HepG2 (cell line): ENCODE measurements around the gene ALPK3. TPM values are rescaled to one million over a fixed set of nuclear protein-coding genes. Genes with fewer than 3 reads are reported as not detected.

ENCODE experiments used
- ATAC-seq: fragments of 200-7000 bp; cut with Tn5 transposase; 3 replicates; pipeline ENCODE4 v1.9.1; 2020; ENCODE audit warnings: mild to moderate bottlenecking, moderate library complexity
- BruUV-seq: library from RNA; stranded (reverse); fragments of 400-500 nt; replicated peaks from 2 replicates; lab custom pipeline; 2021; lab: Mats Ljungman, UMichigan
- CTCF ChIA-PET: fragments of 300-600 bp; formaldehyde crosslinking; extraction: SDS; loops from one replicate; lab custom pipeline; 2021; ENCODE audit warnings: low total read pairs, inconsistent platforms, low intra/inter-chr PET ratio; lab: Yijun Ruan, JAX
- POLR2A ChIA-PET: fragments of 350-600 bp; sonication (Branson Sonifier 250); formaldehyde crosslinking; loops from one replicate; lab custom pipeline; 2020; ENCODE audit warnings: antibody characterized with exemption, inconsistent platforms; lab: Yijun Ruan, JAX
- DNase-seq: peaks from one replicate; pipeline ENCODE4 v3.0.0-alpha.2; 2015; ENCODE audit warnings: low spot score
- FAIRE-seq: peaks from 3 replicates; lab custom pipeline; 2011; peaks lifted over from hg19 to GRCh38; lab: Jason Lieb, UNC
- H2AFZ ChIP-seq: one replicate; pipeline ENCODE4 v1.6.1; 2011; ENCODE audit warnings: low read length, inconsistent platforms
- H3K27ac ChIP-seq: fragments of 300-600 bp; 3 replicates; pipeline ENCODE4 v1.8.0; 2011; ENCODE audit warnings: mixed run types, mild to moderate bottlenecking, mixed read lengths, low read length, inconsistent platforms; ENCODE audit not compliant: insufficient read depth; ENCODE audit errors: extremely low read length
- H3K27me3 ChIP-seq, 2 experiments: fragments of 200-600 bp in 1 of 2; 2 replicates in 1 of 2; 3 replicates in 1 of 2; pipeline versions ENCODE4 v1.6.0 to v1.8.0; 2011; ENCODE audit warnings: low read length in 2 of 2, mild to moderate bottlenecking in 2 of 2, moderate library complexity in 2 of 2, inconsistent platforms in 1 of 2; ENCODE audit not compliant: insufficient read depth in 2 of 2, control insufficient read depth in 1 of 2
- H3K36me3 ChIP-seq, 2 experiments: fragments of 200-600 bp in 1 of 2; replicated peaks in 1 of 2; 2 replicates in 1 of 2; 3 replicates in 1 of 2; pipeline versions ENCODE4 v1.5.1 to v1.8.0; 2011; ENCODE audit warnings: low read length in 2 of 2, inconsistent platforms in 1 of 2; ENCODE audit not compliant: insufficient read depth in 2 of 2, control insufficient read depth in 1 of 2
- H3K4me1 ChIP-seq: 2 replicates; pipeline ENCODE4 v1.5.1; 2012; ENCODE audit warnings: low read length, inconsistent platforms; ENCODE audit not compliant: insufficient read depth
- H3K4me2 ChIP-seq: 2 replicates; pipeline ENCODE4 v1.6.0; 2011; ENCODE audit warnings: low read depth, low read length, inconsistent platforms
- H3K4me3 ChIP-seq, 3 experiments: fragments of 200-600 bp in 1 of 3; sonication (generic), shearing (Covaris generic) in 1 of 3; replicated peaks in 1 of 3; 2 replicates each; pipeline ENCODE4 v1.5.1; 2011 to 2016; ENCODE audit warnings: low read length in 3 of 3, inconsistent platforms in 2 of 3, low read depth in 2 of 3, mild to moderate bottlenecking in 2 of 3, control low read depth in 1 of 3, mixed read lengths in 1 of 3; ENCODE audit not compliant: insufficient read depth in 1 of 3
- H3K79me2 ChIP-seq: one replicate; pipeline ENCODE4 v1.6.1; 2011; ENCODE audit warnings: low read length, inconsistent platforms; ENCODE audit not compliant: insufficient read depth
- H3K9ac ChIP-seq: 2 replicates; pipeline ENCODE4 v1.6.0; 2011; ENCODE audit warnings: mild to moderate bottlenecking, low read depth, low read length, inconsistent platforms; ENCODE audit not compliant: insufficient read depth
- H3K9me3 ChIP-seq: 2 replicates; pipeline ENCODE4 v1.5.1; 2012; ENCODE audit warnings: mild to moderate bottlenecking, low read length
- H4K20me1 ChIP-seq: 2 replicates; pipeline ENCODE4 v1.6.0; 2011; ENCODE audit warnings: inconsistent platforms, mild to moderate bottlenecking, low read length, moderate library complexity; ENCODE audit not compliant: insufficient read depth
- ARID2 ChIP-seq: sonication (generic); formaldehyde crosslinking; IDR thresholded peaks from 2 replicates; pipeline ENCODE4 v1.8.1; 2022; ENCODE audit warnings: mild to moderate bottlenecking, missing genetic modification reagents, borderline replicate concordance
- HMGA1 ChIP-seq: sonication (generic); formaldehyde crosslinking; conservative IDR thresholded peaks from 2 replicates; pipeline ENCODE4 v1.4.0; 2020; ENCODE audit warnings: missing genetic modification reagents
- HNRNPH1 ChIP-seq: fragments of 200-400 bp; formaldehyde crosslinking; optimal IDR thresholded peaks from 2 replicates; pipeline ENCODE3; 2017; ENCODE audit warnings: mild to moderate bottlenecking, low read depth, low read length
- IRX3 ChIP-seq: sonication (generic); formaldehyde crosslinking; IDR thresholded peaks from 2 replicates; pipeline ENCODE4 v1.8.1; 2023; ENCODE audit warnings: mild to moderate bottlenecking, low read depth, missing genetic modification reagents, borderline replicate concordance
- ISL2 ChIP-seq: sonication (generic); formaldehyde crosslinking; IDR thresholded peaks from 2 replicates; pipeline ENCODE4 v1.5.0; 2020; ENCODE audit warnings: missing genetic modification reagents
- MTF1 ChIP-seq: sonication (generic); formaldehyde crosslinking; IDR thresholded peaks from 2 replicates; pipeline ENCODE4 v1.5.0; 2020; ENCODE audit warnings: missing genetic modification reagents
- SIX1 ChIP-seq: sonication (generic); formaldehyde crosslinking; IDR thresholded peaks from 2 replicates; pipeline ENCODE4 v1.4.0; 2020; ENCODE audit warnings: missing genetic modification reagents, borderline replicate concordance
- ZBTB21 ChIP-seq: sonication (generic); formaldehyde crosslinking; IDR thresholded peaks from 2 replicates; pipeline ENCODE4 v1.4.0; 2020; ENCODE audit warnings: missing genetic modification reagents
- ZIK1 ChIP-seq: sonication (generic); formaldehyde crosslinking; IDR thresholded peaks from 2 replicates; pipeline ENCODE4 v1.5.0; 2020; ENCODE audit warnings: mild to moderate bottlenecking, low read depth, missing genetic modification reagents, borderline replicate concordance
- ZNF253 ChIP-seq: sonication (generic); formaldehyde crosslinking; IDR thresholded peaks from 2 replicates; pipeline ENCODE4 v1.8.0; 2022; ENCODE audit warnings: mild to moderate bottlenecking, missing genetic modification reagents, borderline replicate concordance
- ZNF577 ChIP-seq: sonication (generic); formaldehyde crosslinking; IDR thresholded peaks from 2 replicates; pipeline ENCODE4 v1.4.0; 2020; ENCODE audit warnings: mild to moderate bottlenecking, low read depth, missing genetic modification reagents, borderline replicate concordance
- ZSCAN9 ChIP-seq: IDR thresholded peaks from 2 replicates; pipeline ENCODE4 v1.6.1; 2016; ENCODE audit warnings: borderline replicate concordance
- WGBS: methylation state at CpG from one replicate; pipeline ENCODE4 v1.1.6; 2017; ENCODE audit warnings: low lambda C conversion rate; 5-methylcytosine and 5-hydroxymethylcytosine counted together
- in situ Hi-C: cut with HindIII; loops from 2 replicates; pipeline ENCODE4 v1.10.0; 2017; ENCODE audit warnings: low pct_unique_long_range_greater_than_20kb; ENCODE audit not compliant: extremely low pct_ligation_motif_present
- intact Hi-C: fragments of 100-400 bp; cut with micrococcal nuclease; formaldehyde crosslinking; loops from one replicate; pipeline ENCODE4 v1.10.0; 2022; ENCODE audit not compliant: unreplicated experiment
- polyA plus RNA-seq, 8 experiments: library from polyadenylated mRNA; depleted of rRNA in 3 of 8; stranded (reverse) in 7 of 8; unstranded in 1 of 8; fragments of >200 nt; fragmentation: Illumina TruSeq in 4 of 8; extraction: Trizol in 4 of 8; gene quantifications; 2 replicates each; pipeline versions ENCODE4 v1.2.1 to v1.2.3, GENCODE V29; 2011 to 2016; ENCODE audit warnings: low read depth in 4 of 8, missing spikeins in 1 of 8, mixed read lengths in 1 of 8; ENCODE audit not compliant: insufficient read depth in 1 of 8
- total RNA-seq, 5 experiments: library from RNA; depleted of rRNA; stranded (reverse); fragments of >200 nt; fragmentation: Illumina TruSeq; extraction: Trizol; gene quantifications; 2 replicates each; pipeline ENCODE4 v1.2.3, GENCODE V29; 2016; ENCODE audit warnings: low read depth in 1 of 5
- TF ChIP-seq, protein P1 (sequence below): sonication (generic); formaldehyde crosslinking; IDR thresholded peaks from 2 replicates; pipeline ENCODE4 v1.4.0; 2020; ENCODE audit warnings: mild to moderate bottlenecking, missing genetic modification reagents

Gene ALPK3
- total and polyA plus RNA-seq, 2 of the 13 experiments (the other 11 are each of a cell fraction or from before 2014, with no cell fraction given) = 0.04 to 0.42 TPM

DNA sequence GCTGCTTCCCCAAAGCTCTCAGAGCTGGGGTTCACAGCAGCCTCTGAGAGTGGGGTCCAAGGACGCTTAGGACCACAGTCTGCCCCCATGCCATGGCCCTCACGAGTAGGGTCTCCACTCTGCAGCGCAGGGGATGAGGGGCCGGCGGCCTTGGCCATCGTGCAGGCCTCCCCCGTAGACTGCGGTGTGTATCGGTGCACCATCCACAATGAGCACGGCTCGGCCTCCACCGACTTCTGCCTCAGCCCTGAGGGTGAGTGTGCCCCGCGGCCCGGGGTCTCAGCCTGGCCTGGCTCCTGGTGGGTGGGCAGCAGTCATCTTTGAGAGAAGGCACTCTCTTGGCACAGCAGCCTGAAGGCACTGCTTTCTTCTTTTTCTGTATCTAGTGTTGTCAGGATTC is 42.5 kb downstream of the ALPK3 start:
- Histone ChIP-seq H3K9ac (no peak overlapping the region), H3K4me3 (no peak overlapping the region), H3K36me3 (no peaks in the 10 kb centered on the region), H3K9me3 (no peaks in the 10 kb centered on the region), H3K27me3 (peaks cover 10 to 49% of the 10 kb centered on the region in 2 experiments; a peak in 4 of 5 replicates), H3K27ac (no peak overlapping the region), H4K20me1 (no peaks in the 10 kb centered on the region), H2AFZ (no peak overlapping the region), H3K79me2 (no peaks in the 10 kb centered on the region), H3K4me2 (no peak overlapping the region), H3K4me1 (peaks cover 46% of the 10 kb centered on the region)
- POLR2A ChIA-PET = no interaction called here
- BruUV-seq = no TSS peak
- in situ Hi-C loops (no loop called here), intact Hi-C loops (no loop called here)
- TF ChIP-seq HMGA1 (CRISPR knock-in tag) (no peak), ARID2 (CRISPR knock-in tag) (no peak), MTF1 (CRISPR knock-in tag) (no peak), HNRNPH1 (no peak), ZBTB21 (CRISPR knock-in tag) (no peak), IRX3 (CRISPR knock-in tag) (no peak), ZIK1 (CRISPR knock-in tag) (no peak), ZNF253 (CRISPR knock-in tag) (no peak), SIX1 (CRISPR knock-in tag) (no peak), ISL2 (CRISPR knock-in tag) (no peak), ZNF577 (CRISPR knock-in tag) (no peak), ZSCAN9 (CRISPR knock-in tag) (no peak)
- TF ChIP-seq, protein P1, sequence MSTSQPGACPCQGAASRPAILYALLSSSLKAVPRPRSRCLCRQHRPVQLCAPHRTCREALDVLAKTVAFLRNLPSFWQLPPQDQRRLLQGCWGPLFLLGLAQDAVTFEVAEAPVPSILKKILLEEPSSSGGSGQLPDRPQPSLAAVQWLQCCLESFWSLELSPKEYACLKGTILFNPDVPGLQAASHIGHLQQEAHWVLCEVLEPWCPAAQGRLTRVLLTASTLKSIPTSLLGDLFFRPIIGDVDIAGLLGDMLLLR = no peak
- no peak for DNase-seq
- CTCF ChIA-PET = no interaction called here
- no peak for ATAC-seq
- no CpG with 5 or more reads among the region's 15 CpGs for WGBS
- no peak for FAIRE-seq
